ENCODE measurements around the gene ZNF432. TPM values are rescaled to one million over a fixed set of nuclear protein-coding genes. Genes with fewer than 3 reads are reported as not detected.
"Not testable (repeated sequence)": the region's sequence is repeated elsewhere in the genome, so short reads cannot be mapped to it uniquely, and the experiment has no call there.

Gene ZNF432
- total and polyA plus RNA-seq, 12 donors = 2.3 to 32.1 (median 12.5) TPM

GRCh38 chr19:52066258-52066863 lies 17.7 kb upstream of the ZNF432 start:
- WGBS, 4 donors = 91 to 99% (median 96%) methylated on average over 6 of the region's 6 CpGs
- H3K4me3 ChIP-seq = peak overlapping the region in 1 of 4 donors; percentile 35
- DNase-seq = no peak
- H3K36me3 ChIP-seq (replicated peaks in 1 of 2) = peaks cover 0 to 30% of the 10 kb centered on the region in 2 donors
- peaks cover 5 to 58% (median 10%) of the 10 kb centered on the region in 3 donors for H3K9me3 ChIP-seq (replicated peaks in 1 of 3)
- TF ChIP-seq, protein P1, sequence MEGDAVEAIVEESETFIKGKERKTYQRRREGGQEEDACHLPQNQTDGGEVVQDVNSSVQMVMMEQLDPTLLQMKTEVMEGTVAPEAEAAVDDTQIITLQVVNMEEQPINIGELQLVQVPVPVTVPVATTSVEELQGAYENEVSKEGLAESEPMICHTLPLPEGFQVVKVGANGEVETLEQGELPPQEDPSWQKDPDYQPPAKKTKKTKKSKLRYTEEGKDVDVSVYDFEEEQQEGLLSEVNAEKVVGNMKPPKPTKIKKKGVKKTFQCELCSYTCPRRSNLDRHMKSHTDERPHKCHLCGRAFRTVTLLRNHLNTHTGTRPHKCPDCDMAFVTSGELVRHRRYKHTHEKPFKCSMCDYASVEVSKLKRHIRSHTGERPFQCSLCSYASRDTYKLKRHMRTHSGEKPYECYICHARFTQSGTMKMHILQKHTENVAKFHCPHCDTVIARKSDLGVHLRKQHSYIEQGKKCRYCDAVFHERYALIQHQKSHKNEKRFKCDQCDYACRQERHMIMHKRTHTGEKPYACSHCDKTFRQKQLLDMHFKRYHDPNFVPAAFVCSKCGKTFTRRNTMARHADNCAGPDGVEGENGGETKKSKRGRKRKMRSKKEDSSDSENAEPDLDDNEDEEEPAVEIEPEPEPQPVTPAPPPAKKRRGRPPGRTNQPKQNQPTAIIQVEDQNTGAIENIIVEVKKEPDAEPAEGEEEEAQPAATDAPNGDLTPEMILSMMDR (IDR thresholded peaks at IDR 0.05) = no peak
- no peak for TF ChIP-seq POLR2A (IDR thresholded peaks at IDR 0.05)
- no peak overlapping the region for H3K27ac ChIP-seq
- H3K27me3 ChIP-seq = no peaks in the 10 kb centered on the region
- intact Hi-C loops (cut with DNase I) = no loop called here
- no peaks in the 10 kb centered on the region for H3K4me1 ChIP-seq (replicated peaks in 1 of 2)

DNA sequence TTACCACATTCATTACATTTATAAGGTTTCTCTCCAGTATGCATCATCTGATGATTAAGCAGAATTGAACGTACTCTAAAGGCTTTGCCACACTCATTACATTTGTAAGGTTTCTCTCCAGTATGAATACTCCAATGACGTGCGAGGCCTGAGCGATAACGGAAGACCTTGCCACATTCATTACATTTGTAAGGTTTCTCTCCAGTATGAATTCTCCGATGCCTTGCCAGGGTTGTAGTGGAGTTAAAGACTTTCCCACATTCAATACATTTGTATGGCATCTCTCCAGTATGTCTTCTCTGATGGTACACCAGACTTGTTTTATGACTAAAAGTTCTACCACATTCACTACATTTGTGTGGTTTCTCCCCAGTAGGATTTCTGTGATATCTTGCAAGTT lies 16.8 kb upstream of the ZNF432 start:
- Histone ChIP-seq H3K4me1 (replicated peaks in 1 of 2) (no peaks in the 10 kb centered on the region), H3K27ac (no peak overlapping the region), H3K36me3 (replicated peaks in 1 of 2) (peaks cover 0 to 21% of the 10 kb centered on the region in 2 donors), H3K4me3 (peak overlapping the region in 1 of 4 donors; percentile 1), H3K9me3 (replicated peaks in 1 of 3) (peaks cover 5 to 56% (median 10%) of the 10 kb centered on the region in 3 donors), H3K27me3 (no peaks in the 10 kb centered on the region)
- intact Hi-C loops (cut with DNase I) = no loop called here
- 98 to 99% (median 99%) methylated on average over 6 of the region's 6 CpGs for WGBS, 4 donors
- no peak for DNase-seq
- no peak for TF ChIP-seq POLR2A (IDR thresholded peaks at IDR 0.05)
- TF ChIP-seq, protein P1 (IDR thresholded peaks at IDR 0.05) = no peak

DNA sequence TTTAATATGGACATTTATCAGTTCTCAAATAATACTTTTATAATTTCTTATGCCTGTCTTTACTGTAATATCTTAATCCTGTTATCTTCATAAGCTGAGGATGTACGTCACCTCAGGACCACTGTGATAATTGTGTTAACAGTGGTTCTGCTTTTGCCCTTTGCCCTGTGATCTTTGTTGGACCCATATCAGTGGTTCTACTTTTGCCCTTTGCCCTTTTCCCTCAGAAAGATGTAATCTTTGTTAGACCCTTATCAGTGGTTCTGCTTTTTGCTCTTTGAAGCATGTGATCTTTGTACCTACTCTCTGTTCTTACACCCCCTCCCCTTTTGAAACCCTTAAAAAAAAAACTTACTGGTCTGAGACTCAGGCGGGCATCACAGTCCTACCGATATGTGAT lies 7.8 kb upstream of the ZNF432 start:
- intact Hi-C loops (cut with DNase I); H3K4me3 ChIP-seq; H3K27me3 ChIP-seq; H3K27ac ChIP-seq; H3K4me1 ChIP-seq (replicated peaks in 1 of 2); H3K36me3 ChIP-seq (replicated peaks in 1 of 2); DNase-seq: not testable (repeated sequence)
- WGBS, 4 donors = 97 to 99% (median 98%) methylated on average over 3 of the region's 3 CpGs
- peaks cover 0 to 25% (median 0%) of the 10 kb centered on the region in 3 donors for H3K9me3 ChIP-seq (replicated peaks in 1 of 3)

- H3K27ac ChIP-seq; H3K9me3 ChIP-seq (replicated peaks in 1 of 3); intact Hi-C loops (cut with DNase I); DNase-seq; H3K4me1 ChIP-seq (replicated peaks in 1 of 2); H3K4me3 ChIP-seq; H3K36me3 ChIP-seq (replicated peaks in 1 of 2); H3K27me3 ChIP-seq: not testable (repeated sequence)
- WGBS, 4 donors = 31 to 100% (median 98%) methylated on average over 1 of the region's 1 CpG
These were observed 3.1 kb upstream of the ZNF432 start for GRCh38 chr19:52051736-52052135.

DNA sequence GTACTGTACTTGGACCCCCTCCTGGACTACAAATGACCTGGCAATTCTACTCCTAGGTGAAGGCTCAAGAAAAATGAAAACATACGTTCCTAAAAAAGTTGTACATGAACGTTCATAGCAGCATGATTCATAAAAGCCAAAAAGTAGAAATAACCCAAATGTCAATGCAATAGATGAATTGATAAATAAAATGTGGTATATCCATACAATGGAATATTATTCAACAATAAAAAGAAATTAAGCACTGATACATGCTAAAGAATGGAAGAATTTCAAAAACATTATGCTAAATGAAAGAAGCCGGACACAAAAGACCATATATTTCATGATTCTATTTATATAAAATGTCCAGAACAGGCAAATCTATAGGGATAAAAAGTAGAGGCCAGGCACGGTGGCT lies 9.5 kb downstream of the ZNF432 start:
- intact Hi-C loops (cut with DNase I) = no loop called here
- TF ChIP-seq, protein P1 (IDR thresholded peaks at IDR 0.05) = no peak
- TF ChIP-seq POLR2A (IDR thresholded peaks at IDR 0.05) = no peak
- WGBS, 4 donors = 93 to 99% (median 98%) methylated on average over 4 of the region's 4 CpGs
- Histone ChIP-seq H3K27ac (no peak overlapping the region), H3K27me3 (no peaks in the 10 kb centered on the region), H3K9me3 (replicated peaks in 1 of 3) (peaks cover 0 to 48% (median 18%) of the 10 kb centered on the region in 3 donors), H3K4me1 (replicated peaks in 1 of 2) (no peaks in the 10 kb centered on the region), H3K4me3 (no peak overlapping the region), H3K36me3 (replicated peaks in 1 of 2) (peaks cover 0 to 65% of the 10 kb centered on the region in 2 donors)
- no peak for DNase-seq
